ENCODE data around the gene PLXND1. TPM values are rescaled to one million over a fixed set of nuclear protein-coding genes. Genes with fewer than 3 reads are reported as not detected.
A peak's percentile ranks its signal among the peaks of the same experiment; 100 is the strongest.

The PLXND1 gene
- total RNA-seq, 2 donors from 2014 or later, result 4.1 to 4.2 TPM

GRCh38 chr3:129608087-129608935 lies 1.8 kb upstream of the PLXND1 start:
- H3K27ac Mint-ChIP-seq, result no peak overlapping the region
- no peaks in the 10 kb centered on the region for H3K9me3 Mint-ChIP-seq
- H3K27me3 Mint-ChIP-seq (ENCODE audit: low read depth), result peaks cover 45% of the 10 kb centered on the region
- no peak for ATAC-seq (replicated peaks in 1 of 2)
- H3K4me1 Mint-ChIP-seq (ENCODE audit: low read depth), result peaks cover 13% of the 10 kb centered on the region
- peaks cover 4 to 5% of the 10 kb centered on the region in 2 donors for H3K36me3 Mint-ChIP-seq (ENCODE audit: insufficient read depth in 2 of 2)
- peak overlapping the region; percentile 0 to 7 for H3K4me3 Mint-ChIP-seq
- no peak for DNase-seq

- peaks cover 45% of the 10 kb centered on the region for H3K27me3 Mint-ChIP-seq (ENCODE audit: low read depth)
- no peak for DNase-seq
Observed at GRCh38 chr3:129607391-129608068, 1.1 kb upstream of the PLXND1 start.

GRCh38 chr3:129605922-129606635 lies 397 bp downstream of the PLXND1 start:
- peaks cover 4 to 5% of the 10 kb centered on the region in 2 donors for H3K36me3 Mint-ChIP-seq (ENCODE audit: insufficient read depth in 2 of 2)
- H3K4me1 Mint-ChIP-seq (ENCODE audit: low read depth), result peaks cover 13% of the 10 kb centered on the region
- no peaks in the 10 kb centered on the region for H3K9me3 Mint-ChIP-seq
- ATAC-seq (replicated peaks in 1 of 2), result peak; percentile 27 to 33
- no peak overlapping the region for H3K27ac Mint-ChIP-seq
- DNase-seq, result peak; percentile 25 to 26
- H3K4me3 Mint-ChIP-seq, result peak overlapping the region; percentile 85 to 97
- H3K27me3 Mint-ChIP-seq (ENCODE audit: low read depth), result peaks cover 50% of the 10 kb centered on the region

More at GRCh38 chr3:129607391-129608068, 1.1 kb upstream of the PLXND1 start:
- Mint-ChIP-seq H3K4me1 (ENCODE audit: low read depth) (peaks cover 13% of the 10 kb centered on the region), H3K36me3 (ENCODE audit: insufficient read depth in 2 of 2) (peaks cover 4 to 5% of the 10 kb centered on the region in 2 donors), H3K4me3 (peak overlapping the region; percentile 92 to 95), H3K9me3 (no peaks in the 10 kb centered on the region), H3K27ac (no peak overlapping the region)
- ATAC-seq (replicated peaks in 1 of 2), result no peak

- ATAC-seq (replicated peaks in 1 of 2) (peak; percentile 66 to 67), DNase-seq (peak; percentile 61 to 63)
- Mint-ChIP-seq H3K36me3 (ENCODE audit: insufficient read depth in 2 of 2) (peaks cover 4 to 5% of the 10 kb centered on the region in 2 donors), H3K27me3 (ENCODE audit: low read depth) (peaks cover 50% of the 10 kb centered on the region), H3K4me3 (peak overlapping the region; percentile 85 to 97), H3K4me1 (ENCODE audit: low read depth) (peaks cover 13% of the 10 kb centered on the region), H3K9me3 (no peaks in the 10 kb centered on the region), H3K27ac (no peak overlapping the region)
Observed at GRCh38 chr3:129605203-129605921, 1.1 kb downstream of the PLXND1 start.

GRCh38 chr3:129604767-129605166 lies 1.7 kb downstream of the PLXND1 start:
- Mint-ChIP-seq H3K9me3 (no peaks in the 10 kb centered on the region), H3K27me3 (ENCODE audit: low read depth) (peaks cover 50% of the 10 kb centered on the region), H3K4me3 (peak overlapping the region in 1 of 2 donors; percentile 17), H3K4me1 (ENCODE audit: low read depth) (peaks cover 13% of the 10 kb centered on the region), H3K27ac (no peak overlapping the region), H3K36me3 (ENCODE audit: insufficient read depth in 2 of 2) (peaks cover 4 to 5% of the 10 kb centered on the region in 2 donors)
- DNase-seq, result no peak
- no peak for ATAC-seq (replicated peaks in 1 of 2)

GRCh38 chr3:129603991-129604749 lies 2.3 kb downstream of the PLXND1 start:
- H3K4me1 Mint-ChIP-seq (ENCODE audit: low read depth), result peaks cover 13% of the 10 kb centered on the region

GRCh38 chr3:129603561-129603942 lies 2.9 kb downstream of the PLXND1 start:
- Mint-ChIP-seq H3K4me1 (ENCODE audit: low read depth) (peaks cover 13% of the 10 kb centered on the region), H3K27ac (no peak overlapping the region), H3K27me3 (ENCODE audit: low read depth) (peaks cover 40% of the 10 kb centered on the region), H3K36me3 (ENCODE audit: insufficient read depth in 2 of 2) (peaks cover 4 to 5% of the 10 kb centered on the region in 2 donors), H3K4me3 (no peak overlapping the region), H3K9me3 (no peaks in the 10 kb centered on the region)
- DNase-seq, result no peak
- no peak for ATAC-seq (replicated peaks in 1 of 2)

More at GRCh38 chr3:129603991-129604749, 2.3 kb downstream of the PLXND1 start:
- DNase-seq, result no peak
- Mint-ChIP-seq H3K9me3 (no peaks in the 10 kb centered on the region), H3K27me3 (ENCODE audit: low read depth) (peaks cover 47% of the 10 kb centered on the region), H3K36me3 (ENCODE audit: insufficient read depth in 2 of 2) (peaks cover 4 to 5% of the 10 kb centered on the region in 2 donors), H3K4me3 (peak overlapping the region in 1 of 2 donors; percentile 37), H3K27ac (no peak overlapping the region)
- ATAC-seq (replicated peaks in 1 of 2), result no peak

- DNase-seq (no peak), ATAC-seq (replicated peaks in 1 of 2) (no peak)
- H3K4me3 Mint-ChIP-seq, result no peak overlapping the region
- H3K36me3 Mint-ChIP-seq (ENCODE audit: insufficient read depth in 2 of 2), result peaks cover 4 to 5% of the 10 kb centered on the region in 2 donors
- no peaks in the 10 kb centered on the region for H3K9me3 Mint-ChIP-seq
- H3K27ac Mint-ChIP-seq, result no peak overlapping the region
- H3K27me3 Mint-ChIP-seq (ENCODE audit: low read depth), result peaks cover 36% of the 10 kb centered on the region
- peaks cover 13% of the 10 kb centered on the region for H3K4me1 Mint-ChIP-seq (ENCODE audit: low read depth)
Observed at GRCh38 chr3:129602730-129603560, 3.5 kb downstream of the PLXND1 start.

- Mint-ChIP-seq H3K27ac (no peak overlapping the region), H3K27me3 (ENCODE audit: low read depth) (peaks cover 32% of the 10 kb centered on the region), H3K4me1 (ENCODE audit: low read depth) (peaks cover 11% of the 10 kb centered on the region), H3K36me3 (ENCODE audit: insufficient read depth in 2 of 2) (peaks cover 4 to 5% of the 10 kb centered on the region in 2 donors), H3K9me3 (no peaks in the 10 kb centered on the region), H3K4me3 (no peak overlapping the region)
- DNase-seq (no peak), ATAC-seq (replicated peaks in 1 of 2) (no peak)
Observed at GRCh38 chr3:129602309-129602708, 4.2 kb downstream of the PLXND1 start.

GRCh38 chr3:129601713-129602112 lies 4.8 kb downstream of the PLXND1 start:
- Mint-ChIP-seq H3K9me3 (no peaks in the 10 kb centered on the region), H3K4me1 (ENCODE audit: low read depth) (peaks cover 5% of the 10 kb centered on the region), H3K27ac (no peak overlapping the region), H3K4me3 (no peak overlapping the region), H3K36me3 (ENCODE audit: insufficient read depth in 2 of 2) (peaks cover 2% of the 10 kb centered on the region in 2 donors), H3K27me3 (ENCODE audit: low read depth) (peaks cover 26% of the 10 kb centered on the region)
- ATAC-seq (replicated peaks in 1 of 2) (no peak), DNase-seq (no peak)

GRCh38 chr3:129600348-129600747 lies 6.1 kb downstream of the PLXND1 start:
- H3K9me3 Mint-ChIP-seq, result no peaks in the 10 kb centered on the region
- H3K4me1 Mint-ChIP-seq (ENCODE audit: low read depth), result no peaks in the 10 kb centered on the region
- ATAC-seq (replicated peaks in 1 of 2), result no peak
- H3K27ac Mint-ChIP-seq, result no peak overlapping the region
- peaks cover 18% of the 10 kb centered on the region for H3K27me3 Mint-ChIP-seq (ENCODE audit: low read depth)
- no peak overlapping the region for H3K4me3 Mint-ChIP-seq
- no peak for DNase-seq
- no peaks in the 10 kb centered on the region for H3K36me3 Mint-ChIP-seq (ENCODE audit: insufficient read depth in 2 of 2)

Data from activated T-cell treated with anti-CD3 and anti-CD28 coated beads, Interleukin-2, amount 50 U/mL, for 72 hours (primary cell).